A549 (cell line): Measurements from ENCODE around the gene GPATCH8. TPM values are rescaled to one million over a fixed set of nuclear protein-coding genes. Genes with fewer than 3 reads are reported as not detected.
"Not testable (repeated sequence)": the region's sequence is repeated elsewhere in the genome, so short reads cannot be mapped to it uniquely, and the experiment has no call there.

ENCODE experiments used
- ATAC-seq, 2 experiments: fragments of 200-7000 bp in 1 of 2; fragments of >200 bp in 1 of 2; cut with Nextera tagmentation in 1 of 2; cut with Tn5 transposase in 1 of 2; 3 replicates each; pipeline versions ENCODE4 v1.8.0 to v1.9.1; 2018 to 2020; ENCODE audit warnings: mild to moderate bottlenecking in 1 of 2, moderate library complexity in 1 of 2
- CTCF ChIA-PET: fragments of 300-600 bp; sonication (Branson Sonifier 250); formaldehyde crosslinking; extraction: SDS; loops from one replicate; lab custom pipeline; 2021; ENCODE audit warnings: antibody characterized with exemption, inconsistent platforms; lab: Yijun Ruan, JAX
- POLR2A ChIA-PET: fragments of 350-600 bp; formaldehyde crosslinking; extraction: SDS; loops from one replicate; lab custom pipeline; 2021; ENCODE audit warnings: antibody characterized with exemption, inconsistent platforms; lab: Yijun Ruan, JAX
- DNase-seq, 2 experiments: peaks; one replicate each; pipeline versions ENCODE4 v3.0.0 to v3.0.0-alpha.2; 2011 to 2016; ENCODE audit warnings: low read depth in 1 of 2, low spot score in 1 of 2
- FAIRE-seq: peaks from 2 replicates; lab custom pipeline; 2011; peaks lifted over from hg19 to GRCh38; lab: Jason Lieb, UNC
- H3K27ac ChIP-seq, 2 experiments: fragments of >200 bp; sonication (Bioruptor Twin); formaldehyde crosslinking; 3 replicates each; pipeline ENCODE4 v1.5.1; 2016 to 2017
- H3K4me1 ChIP-seq: fragments of >200 bp; sonication (Bioruptor Twin); formaldehyde crosslinking; 3 replicates; pipeline ENCODE4 v1.6.1; 2016
- H3K4me2 ChIP-seq: fragments of >200 bp; sonication (Bioruptor Twin); formaldehyde crosslinking; 3 replicates; pipeline ENCODE4 v1.6.1; 2016
- H3K4me3 ChIP-seq: fragments of >200 bp; sonication (Bioruptor Twin); formaldehyde crosslinking; 3 replicates; pipeline ENCODE4 v1.5.1; 2016
- H3K9me3 ChIP-seq: fragments of >200 bp; sonication (Bioruptor Twin); formaldehyde crosslinking; 3 replicates; pipeline ENCODE4 v1.6.1; 2016
- CBX8 ChIP-seq: fragments of 200-600 bp; sonication (generic); IDR thresholded peaks from 2 replicates; pipeline ENCODE4 v1.6.1; 2016
- CHD2 ChIP-seq: fragments of 150-350 bp; IDR thresholded peaks from 2 replicates; pipeline ENCODE4 v1.6.1; 2014; ENCODE audit warnings: low read length; ENCODE audit not compliant: partially characterized antibody
- EHF ChIP-seq: fragments of 250-450 bp; sonication (Bioruptor Pico); IDR thresholded peaks from 2 replicates; pipeline ENCODE4 v1.5.0; 2020; ENCODE audit warnings: mild to moderate bottlenecking
- EP300 ChIP-seq, 2 experiments: fragments of >200 bp; sonication (Bioruptor Twin); formaldehyde crosslinking; IDR thresholded peaks; 2 replicates in 1 of 2; 3 replicates in 1 of 2; pipeline ENCODE4 v1.6.1; 2016 to 2017
- FOSB ChIP-seq: fragments of 250-450 bp; sonication (Bioruptor Pico); IDR thresholded peaks from 2 replicates; pipeline ENCODE4 v1.5.0; 2020; ENCODE audit warnings: mild to moderate bottlenecking, moderate library complexity
- FOXS1 ChIP-seq: fragments of 250-450 bp; sonication (Bioruptor Pico); IDR thresholded peaks from 2 replicates; pipeline ENCODE4 v1.5.0; 2020; ENCODE audit warnings: mild to moderate bottlenecking, moderate library complexity
- HES2 ChIP-seq: fragments of >200 bp; sonication (Bioruptor Twin); formaldehyde crosslinking; IDR thresholded peaks from 2 replicates; pipeline ENCODE4 v1.6.1; 2016
- HOXB5 ChIP-seq: fragments of 250-450 bp; sonication (Bioruptor Pico); IDR thresholded peaks from 2 replicates; pipeline ENCODE4 v1.5.0; 2020; ENCODE audit warnings: mild to moderate bottlenecking, moderate library complexity
- JUN ChIP-seq, 2 experiments: fragments of >200 bp; sonication (Bioruptor Twin); formaldehyde crosslinking; IDR thresholded peaks; 2 replicates in 1 of 2; 3 replicates in 1 of 2; pipeline ENCODE4 v1.6.1; 2016 to 2017
- MAFK ChIP-seq: fragments of 450-650 bp; IDR thresholded peaks from 2 replicates; pipeline ENCODE4 v1.6.1; 2014; ENCODE audit not compliant: partially characterized antibody
- NFE2L2 ChIP-seq: fragments of 150-350 bp; conservative IDR thresholded peaks from 2 replicates; pipeline ENCODE4 v1.6.1; 2014; ENCODE audit warnings: low read length
- NPAS2 ChIP-seq: fragments of 250-450 bp; sonication (Bioruptor Pico); IDR thresholded peaks from 2 replicates; pipeline ENCODE4 v1.8.0; 2022; ENCODE audit warnings: mild to moderate bottlenecking, moderate library complexity, borderline replicate concordance
- PHF8 ChIP-seq: fragments of 200-600 bp; sonication (generic); IDR thresholded peaks from 2 replicates; pipeline ENCODE4 v1.6.1; 2016; ENCODE audit warnings: low read depth, mild to moderate bottlenecking, antibody characterized with exemption, moderate library complexity, borderline replicate concordance
- RAD21 ChIP-seq, 2 experiments: fragments of >200 bp in 1 of 2; sonication (Bioruptor Twin) in 1 of 2; formaldehyde crosslinking in 1 of 2; IDR thresholded peaks in 1 of 2; conservative IDR thresholded peaks in 1 of 2; 2 replicates in 1 of 2; 3 replicates in 1 of 2; pipeline ENCODE4 v1.6.1; 2012 to 2018; ENCODE audit warnings: inconsistent platforms in 1 of 2
- SMC3 ChIP-seq: fragments of >200 bp; sonication (Bioruptor Twin); formaldehyde crosslinking; IDR thresholded peaks from 3 replicates; pipeline ENCODE4 v1.6.1; 2018; ENCODE audit warnings: inconsistent platforms
- SREBF2 ChIP-seq: fragments of 450-650 bp; IDR thresholded peaks from 2 replicates; pipeline ENCODE4 v1.6.1; 2014; ENCODE audit warnings: mild to moderate bottlenecking, moderate library complexity
- TP53 ChIP-seq: fragments of 250-450 bp; sonication (Bioruptor Pico); IDR thresholded peaks from 2 replicates; pipeline ENCODE4 v1.5.0; 2021; ENCODE audit warnings: mild to moderate bottlenecking, moderate library complexity
- ZFP36 ChIP-seq: fragments of 450-650 bp; IDR thresholded peaks from 2 replicates; pipeline ENCODE4 v1.6.1; 2014; ENCODE audit warnings: borderline replicate concordance; ENCODE audit not compliant: partially characterized antibody
- ZNF302 ChIP-seq: fragments of 250-450 bp; sonication (Bioruptor Pico); IDR thresholded peaks from 2 replicates; pipeline ENCODE4 v1.9.0; 2021; ENCODE audit warnings: inconsistent platforms, mild to moderate bottlenecking, moderate library complexity
- WGBS: methylation state at CpG from one replicate; pipeline ENCODE4 v1.1.6; 2017; ENCODE audit errors: missing lambda C conversion rate; 5-methylcytosine and 5-hydroxymethylcytosine counted together
- polyA plus RNA-seq, 4 experiments: library from polyadenylated mRNA; depleted of rRNA in 3 of 4; stranded (reverse); fragments of >200 nt; fragmentation: RNase III in 1 of 4; extraction: RNeasy Plus Mini Kit Qiagen cat#74134 plus additional on column Dnase treatment in 1 of 4; gene quantifications; 2 replicates in 3 of 4; 3 replicates in 1 of 4; pipeline ENCODE4 v1.2.3, GENCODE V29; 2011 to 2017
- TF ChIP-seq, protein P1 (sequence below): IDR thresholded peaks from 2 replicates; pipeline ENCODE4 v1.6.1; 2012; ENCODE audit warnings: low read depth, borderline replicate concordance
- TF ChIP-seq, protein P2 (sequence below): fragments of 200-600 bp; sonication (generic); IDR thresholded peaks from 2 replicates; pipeline ENCODE4 v1.6.1; 2016; ENCODE audit warnings: antibody characterized with exemption, mild to moderate bottlenecking, moderate library complexity
- TF ChIP-seq, protein P3 (sequence below): fragments of 450-650 bp; IDR thresholded peaks from 2 replicates; pipeline ENCODE4 v1.6.1; 2014; ENCODE audit warnings: antibody characterized with exemption
- TF ChIP-seq, protein P4 (sequence below): IDR thresholded peaks from 2 replicates; pipeline ENCODE4 v1.6.1; 2012
- TF ChIP-seq, protein P5 (sequence below): fragments of 250-450 bp; sonication (Bioruptor Pico); IDR thresholded peaks from 2 replicates; pipeline ENCODE4 v1.5.0; 2021; ENCODE audit warnings: mild to moderate bottlenecking, moderate library complexity, borderline replicate concordance

Gene GPATCH8
- polyA plus RNA-seq, 2 of the 4 experiments (the other 2 are of a cell fraction) = 21.7 to 27.3 TPM

- H3K4me2 ChIP-seq = no peak overlapping the region
- ATAC-seq (no peak), DNase-seq (no peak), FAIRE-seq (no peak)
- no peak overlapping the region for H3K27ac ChIP-seq
- 52% methylated on average over 7 of the region's 7 CpGs for WGBS
- POLR2A ChIA-PET = no interaction called here
- H3K4me1 ChIP-seq = peaks cover 4% of the 10 kb centered on the region
- no peak overlapping the region for H3K4me3 ChIP-seq
- CTCF ChIA-PET = interaction anchor here (1.0 to 11.1 kb wide), 8 partner anchors 8 to 157 kb away, joined by 3 to 179 read pairs (median 4); no protein-coding TSS in a partner anchor
- H3K9me3 ChIP-seq = no peaks in the 10 kb centered on the region
- TF ChIP-seq EP300 (IDR thresholded peaks at IDR 0.05) (no peak), FOSB (no peak), NPAS2 (CRISPR knock-in tag) (no peak), CBX8 (no peak), FOXS1 (no peak), TP53 (CRISPR knock-in tag) (no peak), PHF8 (no peak), NFE2L2 (no peak), ZFP36 (no peak)
- TF ChIP-seq, protein P1, sequence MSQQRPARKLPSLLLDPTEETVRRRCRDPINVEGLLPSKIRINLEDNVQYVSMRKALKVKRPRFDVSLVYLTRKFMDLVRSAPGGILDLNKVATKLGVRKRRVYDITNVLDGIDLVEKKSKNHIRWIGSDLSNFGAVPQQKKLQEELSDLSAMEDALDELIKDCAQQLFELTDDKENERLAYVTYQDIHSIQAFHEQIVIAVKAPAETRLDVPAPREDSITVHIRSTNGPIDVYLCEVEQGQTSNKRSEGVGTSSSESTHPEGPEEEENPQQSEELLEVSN = no peak
- TF ChIP-seq, protein P2, sequence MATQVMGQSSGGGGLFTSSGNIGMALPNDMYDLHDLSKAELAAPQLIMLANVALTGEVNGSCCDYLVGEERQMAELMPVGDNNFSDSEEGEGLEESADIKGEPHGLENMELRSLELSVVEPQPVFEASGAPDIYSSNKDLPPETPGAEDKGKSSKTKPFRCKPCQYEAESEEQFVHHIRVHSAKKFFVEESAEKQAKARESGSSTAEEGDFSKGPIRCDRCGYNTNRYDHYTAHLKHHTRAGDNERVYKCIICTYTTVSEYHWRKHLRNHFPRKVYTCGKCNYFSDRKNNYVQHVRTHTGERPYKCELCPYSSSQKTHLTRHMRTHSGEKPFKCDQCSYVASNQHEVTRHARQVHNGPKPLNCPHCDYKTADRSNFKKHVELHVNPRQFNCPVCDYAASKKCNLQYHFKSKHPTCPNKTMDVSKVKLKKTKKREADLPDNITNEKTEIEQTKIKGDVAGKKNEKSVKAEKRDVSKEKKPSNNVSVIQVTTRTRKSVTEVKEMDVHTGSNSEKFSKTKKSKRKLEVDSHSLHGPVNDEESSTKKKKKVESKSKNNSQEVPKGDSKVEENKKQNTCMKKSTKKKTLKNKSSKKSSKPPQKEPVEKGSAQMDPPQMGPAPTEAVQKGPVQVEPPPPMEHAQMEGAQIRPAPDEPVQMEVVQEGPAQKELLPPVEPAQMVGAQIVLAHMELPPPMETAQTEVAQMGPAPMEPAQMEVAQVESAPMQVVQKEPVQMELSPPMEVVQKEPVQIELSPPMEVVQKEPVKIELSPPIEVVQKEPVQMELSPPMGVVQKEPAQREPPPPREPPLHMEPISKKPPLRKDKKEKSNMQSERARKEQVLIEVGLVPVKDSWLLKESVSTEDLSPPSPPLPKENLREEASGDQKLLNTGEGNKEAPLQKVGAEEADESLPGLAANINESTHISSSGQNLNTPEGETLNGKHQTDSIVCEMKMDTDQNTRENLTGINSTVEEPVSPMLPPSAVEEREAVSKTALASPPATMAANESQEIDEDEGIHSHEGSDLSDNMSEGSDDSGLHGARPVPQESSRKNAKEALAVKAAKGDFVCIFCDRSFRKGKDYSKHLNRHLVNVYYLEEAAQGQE = no peak
- TF ChIP-seq, protein P3, sequence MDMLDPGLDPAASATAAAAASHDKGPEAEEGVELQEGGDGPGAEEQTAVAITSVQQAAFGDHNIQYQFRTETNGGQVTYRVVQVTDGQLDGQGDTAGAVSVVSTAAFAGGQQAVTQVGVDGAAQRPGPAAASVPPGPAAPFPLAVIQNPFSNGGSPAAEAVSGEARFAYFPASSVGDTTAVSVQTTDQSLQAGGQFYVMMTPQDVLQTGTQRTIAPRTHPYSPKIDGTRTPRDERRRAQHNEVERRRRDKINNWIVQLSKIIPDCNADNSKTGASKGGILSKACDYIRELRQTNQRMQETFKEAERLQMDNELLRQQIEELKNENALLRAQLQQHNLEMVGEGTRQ = no peak
Measured at GRCh38 chr17:44367231-44367979, 135.8 kb downstream of the GPATCH8 start.

- H3K4me1 ChIP-seq = peaks cover 20% of the 10 kb centered on the region
- H3K9me3 ChIP-seq, H3K27ac ChIP-seq, ATAC-seq, H3K4me2 ChIP-seq, POLR2A ChIA-PET, H3K4me3 ChIP-seq, FAIRE-seq, DNase-seq: not testable (repeated sequence)
- CTCF ChIA-PET = interaction anchor here (0.6 to 11.1 kb wide), 8 partner anchors 10 to 77 kb away, joined by 3 to 179 read pairs (median 9); no protein-coding TSS in a partner anchor
- WGBS = 87% methylated on average over 5 of the region's 5 CpGs
Measured at GRCh38 chr17:44365051-44365450, 138.2 kb downstream of the GPATCH8 start.

DNA sequence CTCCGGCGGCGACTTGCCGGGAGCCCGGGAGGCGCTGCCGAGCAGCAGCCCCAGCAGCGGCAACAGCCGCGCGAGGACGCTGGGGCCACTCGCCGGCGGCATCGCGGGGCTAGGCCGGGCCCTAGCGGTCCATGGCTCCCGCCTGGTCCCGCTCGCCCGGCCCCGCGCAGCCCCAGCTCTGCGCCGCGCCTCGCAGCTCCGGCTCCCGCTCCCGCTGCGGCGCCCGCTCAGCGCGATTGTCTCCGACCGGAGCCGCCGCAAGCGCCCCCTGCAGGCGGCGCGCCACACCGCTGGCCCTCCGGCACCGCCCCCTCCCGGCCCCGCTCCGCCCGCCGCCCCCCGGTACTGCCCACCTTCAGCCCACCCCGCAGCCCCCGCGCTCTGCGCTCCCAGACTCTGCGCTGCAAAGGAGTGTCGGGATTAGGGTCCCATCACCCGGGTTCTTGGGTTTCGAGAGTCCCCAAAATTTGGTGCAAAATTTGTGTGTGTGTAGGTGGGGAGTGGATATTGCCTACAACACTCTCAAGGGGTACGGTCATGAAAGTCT is 139.5 kb downstream of the GPATCH8 start, which contains the start of gene FAM171A2:
Gene FAM171A2, minus strand, starts transcription at position 241 of the 547 bp plus-strand sequence. Its CDS starts 139 bp downstream, at position 102.
- H3K4me3 ChIP-seq = peak within 1 kb of the TSS; percentile 77
- no peaks in the 10 kb centered on the region for H3K9me3 ChIP-seq
- H3K4me2 ChIP-seq = peak within 1 kb of the TSS; percentile 97
- POLR2A ChIA-PET = interaction anchor here (0.6 to 1.0 kb wide), 3 partner anchors 144 to 256 kb away, joined by 3 to 4 read pairs (median 3); partner anchors contain the start of gene FZD2
- H3K27ac ChIP-seq = peak within 1 kb of the TSS; percentile 76 to 92
- FAIRE-seq (no peak), ATAC-seq (peak; percentile 76 to 83), DNase-seq (peak; percentile 66 to 74)
- CTCF ChIA-PET = interaction anchor here (0.6 to 11.1 kb wide), 40 partner anchors 11 to 478 kb away, joined by 3 to 179 read pairs (median 3); partner anchors contain the start of genes GRN and SLC25A39
- WGBS = 1% methylated on average over 16 of the region's 63 CpGs
- H3K4me1 ChIP-seq = peaks cover 20% of the 10 kb centered on the region
- TF ChIP-seq SMC3 (peak; percentile 54), SREBF2 (no peak), EHF (CRISPR knock-in tag) (no peak), CHD2 (no peak), CBX8 (no peak), JUN (IDR thresholded peaks at IDR 0.05) (peak in 1 of 2 experiments; percentile 60; a peak in 1 of 5 replicates), HOXB5 (CRISPR knock-in tag) (no peak), HES2 (no peak), RAD21 (conservative IDR thresholded peaks at IDR 0.05 in 1 of 2, IDR thresholded peaks at IDR 0.05 in 1 of 2) (peak in 1 of 2 experiments; percentile 42; a peak in 2 of 5 replicates), MAFK (no peak), ZNF302 (CRISPR knock-in tag) (no peak)
- TF ChIP-seq, protein P4, sequence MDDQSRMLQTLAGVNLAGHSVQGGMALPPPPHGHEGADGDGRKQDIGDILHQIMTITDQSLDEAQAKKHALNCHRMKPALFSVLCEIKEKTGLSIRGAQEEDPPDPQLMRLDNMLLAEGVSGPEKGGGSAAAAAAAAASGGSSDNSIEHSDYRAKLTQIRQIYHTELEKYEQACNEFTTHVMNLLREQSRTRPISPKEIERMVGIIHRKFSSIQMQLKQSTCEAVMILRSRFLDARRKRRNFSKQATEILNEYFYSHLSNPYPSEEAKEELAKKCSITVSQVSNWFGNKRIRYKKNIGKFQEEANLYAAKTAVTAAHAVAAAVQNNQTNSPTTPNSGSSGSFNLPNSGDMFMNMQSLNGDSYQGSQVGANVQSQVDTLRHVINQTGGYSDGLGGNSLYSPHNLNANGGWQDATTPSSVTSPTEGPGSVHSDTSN = no peak
- TF ChIP-seq, protein P5, sequence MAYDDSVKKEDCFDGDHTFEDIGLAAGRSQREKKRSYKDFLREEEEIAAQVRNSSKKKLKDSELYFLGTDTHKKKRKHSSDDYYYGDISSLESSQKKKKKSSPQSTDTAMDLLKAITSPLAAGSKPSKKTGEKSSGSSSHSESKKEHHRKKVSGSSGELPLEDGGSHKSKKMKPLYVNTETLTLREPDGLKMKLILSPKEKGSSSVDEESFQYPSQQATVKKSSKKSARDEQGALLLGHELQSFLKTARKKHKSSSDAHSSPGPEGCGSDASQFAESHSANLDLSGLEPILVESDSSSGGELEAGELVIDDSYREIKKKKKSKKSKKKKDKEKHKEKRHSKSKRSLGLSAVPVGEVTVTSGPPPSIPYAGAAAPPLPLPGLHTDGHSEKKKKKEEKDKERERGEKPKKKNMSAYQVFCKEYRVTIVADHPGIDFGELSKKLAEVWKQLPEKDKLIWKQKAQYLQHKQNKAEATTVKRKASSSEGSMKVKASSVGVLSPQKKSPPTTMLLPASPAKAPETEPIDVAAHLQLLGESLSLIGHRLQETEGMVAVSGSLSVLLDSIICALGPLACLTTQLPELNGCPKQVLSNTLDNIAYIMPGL (CRISPR knock-in tag) = no peak
